Thyroid gland (tissue), 4 donors: Measurements from ENCODE around the gene RNU11.

Experiments
- POLR2A ChIP-seq, 2 donors: fragments of 450-650 bp; IDR thresholded peaks; one replicate each; pipeline ENCODE4 v1.6.1; 2017; ENCODE audit warnings: antibody characterized with exemption in 2 of 2, mild to moderate bottlenecking in 2 of 2, moderate library complexity in 1 of 2
- TF ChIP-seq, protein P1 (sequence below), 6 experiments: fragments of 200-600 bp in 3 of 6; fragments of 450-650 bp in 3 of 6; sonication (generic) in 3 of 6; IDR thresholded peaks; one replicate each; pipeline ENCODE4 v1.5.1; 2016 to 2019; ENCODE audit warnings: antibody characterized with exemption in 6 of 6, mild to moderate bottlenecking in 2 of 6, inconsistent platforms in 1 of 6, moderate library complexity in 1 of 6

DNA sequence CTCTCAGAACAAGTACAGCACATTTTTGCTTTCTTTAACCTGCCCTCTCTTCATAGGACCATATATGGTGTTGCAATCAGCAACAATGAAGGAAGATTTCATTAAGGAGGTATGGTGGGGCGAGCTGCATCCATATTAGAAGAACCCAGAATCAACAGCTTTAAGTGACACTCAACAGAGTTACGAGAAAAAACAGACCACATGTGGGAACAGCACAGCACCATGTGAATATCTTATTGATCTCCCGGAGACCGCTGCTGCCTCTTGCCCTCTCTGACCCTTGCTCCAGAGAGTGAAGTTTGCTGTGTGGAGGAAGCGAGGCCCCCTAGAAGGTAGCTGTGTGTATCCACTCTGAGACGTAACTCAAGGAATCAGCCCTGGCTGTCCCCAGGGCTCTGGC, 43.4 kb upstream of the RNU11 start:
- TF ChIP-seq, protein P1, sequence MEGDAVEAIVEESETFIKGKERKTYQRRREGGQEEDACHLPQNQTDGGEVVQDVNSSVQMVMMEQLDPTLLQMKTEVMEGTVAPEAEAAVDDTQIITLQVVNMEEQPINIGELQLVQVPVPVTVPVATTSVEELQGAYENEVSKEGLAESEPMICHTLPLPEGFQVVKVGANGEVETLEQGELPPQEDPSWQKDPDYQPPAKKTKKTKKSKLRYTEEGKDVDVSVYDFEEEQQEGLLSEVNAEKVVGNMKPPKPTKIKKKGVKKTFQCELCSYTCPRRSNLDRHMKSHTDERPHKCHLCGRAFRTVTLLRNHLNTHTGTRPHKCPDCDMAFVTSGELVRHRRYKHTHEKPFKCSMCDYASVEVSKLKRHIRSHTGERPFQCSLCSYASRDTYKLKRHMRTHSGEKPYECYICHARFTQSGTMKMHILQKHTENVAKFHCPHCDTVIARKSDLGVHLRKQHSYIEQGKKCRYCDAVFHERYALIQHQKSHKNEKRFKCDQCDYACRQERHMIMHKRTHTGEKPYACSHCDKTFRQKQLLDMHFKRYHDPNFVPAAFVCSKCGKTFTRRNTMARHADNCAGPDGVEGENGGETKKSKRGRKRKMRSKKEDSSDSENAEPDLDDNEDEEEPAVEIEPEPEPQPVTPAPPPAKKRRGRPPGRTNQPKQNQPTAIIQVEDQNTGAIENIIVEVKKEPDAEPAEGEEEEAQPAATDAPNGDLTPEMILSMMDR (IDR thresholded peaks at IDR 0.05) = no peak
- TF ChIP-seq POLR2A (IDR thresholded peaks at IDR 0.05) = no peak
